ENCODE measurements around the gene PGD. TPM values are rescaled to one million over a fixed set of nuclear protein-coding genes. Genes with fewer than 3 reads are reported as not detected.

PGD gene
- total RNA-seq, 1 donor from 2014 or later = 52.4 TPM

DNA sequence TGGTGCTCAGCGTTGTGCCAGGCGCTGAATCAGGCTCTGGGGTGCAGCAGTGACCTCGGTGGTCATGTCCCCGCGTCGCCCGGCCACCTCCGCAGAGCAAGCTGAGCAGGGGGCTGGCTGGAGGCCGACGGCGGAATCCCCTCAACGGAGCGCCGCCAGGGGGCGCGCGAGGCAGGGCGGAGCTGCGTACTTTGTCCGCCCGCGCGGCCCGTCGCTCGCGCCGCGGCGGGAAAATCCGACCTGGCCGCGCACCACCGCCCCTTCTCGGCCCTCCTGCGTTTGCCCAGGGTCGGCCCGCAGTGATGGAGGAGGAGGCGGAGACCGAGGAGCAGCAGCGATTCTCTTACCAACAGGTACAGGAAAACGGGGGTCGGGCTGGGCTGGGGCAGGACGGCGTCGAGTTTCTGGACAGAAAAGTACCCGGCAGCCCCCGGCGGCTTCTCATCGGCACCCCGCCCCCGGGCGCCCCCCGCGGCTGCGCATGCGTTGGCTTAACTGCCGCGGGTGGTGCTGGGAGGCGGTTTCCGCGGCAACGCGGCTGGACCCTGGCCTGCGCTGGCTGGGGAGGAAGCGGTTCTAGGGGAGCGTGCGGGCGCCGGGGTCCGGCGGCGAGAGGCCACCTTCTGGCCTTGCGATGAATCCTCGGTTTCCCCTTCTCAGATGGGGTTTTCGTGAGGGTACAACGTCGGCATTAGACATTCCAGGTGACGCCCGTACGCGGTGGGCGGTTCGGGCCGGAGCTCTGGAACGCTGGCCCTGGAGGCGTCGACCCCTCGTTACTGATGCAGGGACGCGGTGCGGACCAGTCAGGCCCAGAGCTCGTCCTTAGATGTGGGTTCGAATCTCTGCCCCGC, 31.6 kb downstream of the PGD start, which contains the start of gene CENPS:
CENPS (plus strand) TSS at position 218 of the 854 bp plus-strand sequence; CDS start at position 303, 85 bp downstream.
- DNase-seq (ENCODE audit: low read depth) (peak; percentile 53), FAIRE-seq (no peak)
- TF ChIP-seq, protein P1, sequence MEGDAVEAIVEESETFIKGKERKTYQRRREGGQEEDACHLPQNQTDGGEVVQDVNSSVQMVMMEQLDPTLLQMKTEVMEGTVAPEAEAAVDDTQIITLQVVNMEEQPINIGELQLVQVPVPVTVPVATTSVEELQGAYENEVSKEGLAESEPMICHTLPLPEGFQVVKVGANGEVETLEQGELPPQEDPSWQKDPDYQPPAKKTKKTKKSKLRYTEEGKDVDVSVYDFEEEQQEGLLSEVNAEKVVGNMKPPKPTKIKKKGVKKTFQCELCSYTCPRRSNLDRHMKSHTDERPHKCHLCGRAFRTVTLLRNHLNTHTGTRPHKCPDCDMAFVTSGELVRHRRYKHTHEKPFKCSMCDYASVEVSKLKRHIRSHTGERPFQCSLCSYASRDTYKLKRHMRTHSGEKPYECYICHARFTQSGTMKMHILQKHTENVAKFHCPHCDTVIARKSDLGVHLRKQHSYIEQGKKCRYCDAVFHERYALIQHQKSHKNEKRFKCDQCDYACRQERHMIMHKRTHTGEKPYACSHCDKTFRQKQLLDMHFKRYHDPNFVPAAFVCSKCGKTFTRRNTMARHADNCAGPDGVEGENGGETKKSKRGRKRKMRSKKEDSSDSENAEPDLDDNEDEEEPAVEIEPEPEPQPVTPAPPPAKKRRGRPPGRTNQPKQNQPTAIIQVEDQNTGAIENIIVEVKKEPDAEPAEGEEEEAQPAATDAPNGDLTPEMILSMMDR (IDR thresholded peaks at IDR 0.05; ENCODE audit: insufficient read depth, low read length, severe bottlenecking) = peak; percentile 95
- Histone ChIP-seq H3K4me3 (ENCODE audit: low read depth, low read length) (peak within 1 kb of the TSS; percentile 95), H3K27me3 (ENCODE audit: control insufficient read depth, insufficient read depth, low read length) (no peaks in the 10 kb centered on the region), H3K36me3 (ENCODE audit: control insufficient read depth, insufficient read depth, low read length) (no peaks in the 10 kb centered on the region)

DNA sequence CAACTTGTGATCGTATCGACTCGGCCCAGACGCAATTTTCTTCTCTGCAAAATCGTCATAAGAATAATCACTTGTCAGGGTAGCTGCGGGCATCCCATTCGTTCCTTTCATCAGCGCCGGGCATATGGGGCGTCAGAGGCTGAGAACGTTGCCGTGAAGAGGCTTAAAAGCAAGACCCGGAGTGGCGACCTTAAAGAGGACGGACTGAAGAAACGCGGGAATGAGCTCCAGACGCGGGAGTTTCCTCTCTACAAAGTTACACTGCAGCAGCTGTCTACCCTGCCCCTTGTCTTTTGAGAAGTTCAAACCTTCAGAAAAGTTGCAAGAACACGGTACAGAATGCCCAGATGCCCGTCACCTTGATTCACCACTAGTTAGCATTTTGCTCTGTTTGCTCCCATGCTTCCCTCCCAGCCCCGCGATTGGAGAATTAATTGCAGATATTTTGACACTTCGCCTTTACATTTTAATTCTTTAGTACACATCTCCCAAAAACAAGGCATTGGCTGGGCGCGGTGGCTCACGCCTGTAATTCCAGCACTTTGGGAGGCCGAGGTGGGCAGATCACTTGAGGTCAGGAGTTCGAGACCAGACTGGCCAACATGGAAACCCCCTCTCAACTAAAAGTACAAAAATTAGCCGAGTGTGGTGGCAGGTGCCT, 32.3 kb downstream of the PGD start:
- DNase-seq (ENCODE audit: low read depth) = peak; percentile 22
- H3K4me3 ChIP-seq (ENCODE audit: low read depth, low read length) = peak overlapping the region; percentile 95
- H3K27me3 ChIP-seq (ENCODE audit: control insufficient read depth, insufficient read depth, low read length) = no peaks in the 10 kb centered on the region
- no peaks in the 10 kb centered on the region for H3K36me3 ChIP-seq (ENCODE audit: control insufficient read depth, insufficient read depth, low read length)
- FAIRE-seq = no peak
- TF ChIP-seq, protein P1 (IDR thresholded peaks at IDR 0.05; ENCODE audit: insufficient read depth, low read length, severe bottlenecking) = no peak

DNA sequence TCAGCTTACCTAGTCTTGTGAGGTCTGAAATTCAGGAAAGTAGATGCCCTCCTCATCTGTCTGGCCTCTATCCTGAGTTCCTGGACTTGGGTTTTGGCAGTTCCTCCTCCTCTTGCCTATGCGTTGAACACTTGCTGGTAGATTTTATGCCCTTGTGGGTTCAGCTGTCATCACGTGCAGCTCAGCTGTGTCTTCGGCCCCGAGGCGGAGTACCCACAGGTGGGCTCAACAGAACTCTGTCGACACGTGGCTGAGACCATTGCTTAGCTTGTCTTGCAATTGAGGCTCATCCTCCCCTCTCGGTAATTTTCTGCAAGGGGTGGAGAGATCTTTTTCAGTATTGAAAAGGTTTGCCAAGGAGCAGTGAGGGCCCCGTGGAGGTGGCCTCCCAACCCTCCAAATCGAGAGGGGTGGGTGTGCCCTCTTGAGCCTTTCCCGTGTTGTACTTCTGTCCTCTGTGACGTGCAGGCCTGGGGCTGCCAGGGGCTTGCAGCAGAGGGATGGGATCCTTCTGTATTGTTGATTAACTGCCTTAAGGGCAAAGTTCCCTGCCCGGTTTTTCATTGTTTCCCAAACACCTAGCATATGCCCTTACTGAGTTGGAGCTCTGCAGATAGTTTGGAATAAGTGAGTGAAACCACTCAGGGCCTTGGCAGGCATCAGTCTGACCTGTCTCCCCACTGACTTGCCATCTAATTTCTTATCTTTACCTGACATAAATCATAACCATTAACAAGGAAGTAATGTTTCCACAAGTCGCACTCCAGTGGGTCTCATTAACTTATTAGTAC, 34.2 kb downstream of the PGD start:
- no peak for FAIRE-seq
- no peak for DNase-seq (ENCODE audit: low read depth)

DNA sequence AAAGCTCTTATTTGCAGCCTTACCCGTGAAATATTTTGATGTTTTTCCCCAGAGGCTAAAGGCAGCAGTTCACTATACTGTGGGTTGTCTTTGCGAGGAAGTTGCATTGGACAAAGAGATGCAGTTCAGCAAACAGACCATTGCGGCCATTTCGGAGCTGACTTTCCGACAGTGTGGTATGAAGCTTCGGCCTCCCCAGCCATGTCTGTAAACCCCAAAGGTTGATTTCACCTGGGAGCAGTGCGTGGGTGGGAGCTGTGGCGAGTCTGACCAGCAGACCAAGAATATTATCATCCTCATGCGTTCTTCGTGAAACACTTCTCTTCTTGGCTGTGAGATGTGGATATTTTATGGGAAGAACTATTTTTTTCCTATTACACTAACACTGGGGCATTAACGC, 34.9 kb downstream of the PGD start:
- no peak overlapping the region for H3K4me3 ChIP-seq (ENCODE audit: low read depth, low read length)
- no peaks in the 10 kb centered on the region for H3K27me3 ChIP-seq (ENCODE audit: control insufficient read depth, insufficient read depth, low read length)
- FAIRE-seq (no peak), DNase-seq (ENCODE audit: low read depth) (no peak)
- TF ChIP-seq, protein P1 (IDR thresholded peaks at IDR 0.05; ENCODE audit: insufficient read depth, low read length, severe bottlenecking) = no peak
- H3K36me3 ChIP-seq (ENCODE audit: control insufficient read depth, insufficient read depth, low read length) = no peaks in the 10 kb centered on the region

More for the DNA sequence above, 34.2 kb downstream of the PGD start:
- H3K4me3 ChIP-seq (ENCODE audit: low read depth, low read length) = no peak overlapping the region
- TF ChIP-seq, protein P1 (IDR thresholded peaks at IDR 0.05; ENCODE audit: insufficient read depth, low read length, severe bottlenecking) = no peak
- no peaks in the 10 kb centered on the region for H3K36me3 ChIP-seq (ENCODE audit: control insufficient read depth, insufficient read depth, low read length)
- H3K27me3 ChIP-seq (ENCODE audit: control insufficient read depth, insufficient read depth, low read length) = no peaks in the 10 kb centered on the region

DNA sequence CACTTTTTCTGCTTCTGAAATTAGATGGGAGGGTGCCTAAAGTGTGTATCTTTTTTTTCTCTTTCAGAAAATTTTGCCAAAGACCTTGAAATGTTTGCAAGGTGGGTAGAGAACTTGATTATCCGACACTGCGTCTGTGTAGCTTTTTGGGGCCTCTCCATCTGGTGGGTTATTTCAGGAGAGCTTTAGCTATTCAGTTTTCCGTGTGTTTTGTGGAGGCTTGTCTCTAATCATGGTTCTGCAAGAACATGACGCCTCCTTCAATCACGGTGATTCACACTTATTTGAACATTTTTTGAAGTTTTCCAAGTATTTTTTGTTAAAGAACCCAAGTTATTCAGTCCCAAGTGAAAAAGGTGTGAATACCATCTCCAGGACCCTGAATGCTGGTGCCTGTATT, 35.7 kb downstream of the PGD start:
- Histone ChIP-seq H3K4me3 (ENCODE audit: low read depth, low read length) (no peak overlapping the region), H3K27me3 (ENCODE audit: control insufficient read depth, insufficient read depth, low read length) (no peaks in the 10 kb centered on the region), H3K36me3 (ENCODE audit: control insufficient read depth, insufficient read depth, low read length) (no peaks in the 10 kb centered on the region)
- FAIRE-seq = no peak
- no peak for DNase-seq (ENCODE audit: low read depth)
- TF ChIP-seq, protein P1 (IDR thresholded peaks at IDR 0.05; ENCODE audit: insufficient read depth, low read length, severe bottlenecking) = no peak
